Left ventricle myocardium superior (tissue), 1 donor: Measurements from ENCODE around the gene ENTR1. TPM values are rescaled to one million over a fixed set of nuclear protein-coding genes. Genes with fewer than 3 reads are reported as not detected.
A peak's percentile ranks its signal among the peaks of the same experiment; 100 is the strongest.
"Not testable (repeated sequence)": the region's sequence is repeated elsewhere in the genome, so short reads cannot be mapped to it uniquely, and the experiment has no call there.

Source experiments
- ATAC-seq: fragments of 200-7000 bp; cut with Tn5 transposase; one replicate; pipeline ENCODE4 v1.9.1; 2020; ENCODE audit warnings: mild to moderate bottlenecking, moderate library complexity
- DNase-seq: peaks from one replicate; pipeline ENCODE4 v3.0.0-alpha.2; 2020
- intact Hi-C: fragments of 100-400 bp; cut with micrococcal nuclease; formaldehyde crosslinking; loops from one replicate; pipeline ENCODE4 v1.11.0; 2022
- total RNA-seq: library from RNA; stranded (reverse); fragmentation: NEBNext Ultra II Directional; extraction: Animal tissue kit (Norgen Biotek cat#: 25700); gene quantifications from one replicate; pipeline ENCODE4 v1.2.1, GENCODE V29; 2021
- donor health status: DM: no; HTN: yes; CAD: no; lungs with severe emphysema.

ENTR1 gene
- total RNA-seq, 1 donor from 2014 or later, result 23.3 TPM

DNA sequence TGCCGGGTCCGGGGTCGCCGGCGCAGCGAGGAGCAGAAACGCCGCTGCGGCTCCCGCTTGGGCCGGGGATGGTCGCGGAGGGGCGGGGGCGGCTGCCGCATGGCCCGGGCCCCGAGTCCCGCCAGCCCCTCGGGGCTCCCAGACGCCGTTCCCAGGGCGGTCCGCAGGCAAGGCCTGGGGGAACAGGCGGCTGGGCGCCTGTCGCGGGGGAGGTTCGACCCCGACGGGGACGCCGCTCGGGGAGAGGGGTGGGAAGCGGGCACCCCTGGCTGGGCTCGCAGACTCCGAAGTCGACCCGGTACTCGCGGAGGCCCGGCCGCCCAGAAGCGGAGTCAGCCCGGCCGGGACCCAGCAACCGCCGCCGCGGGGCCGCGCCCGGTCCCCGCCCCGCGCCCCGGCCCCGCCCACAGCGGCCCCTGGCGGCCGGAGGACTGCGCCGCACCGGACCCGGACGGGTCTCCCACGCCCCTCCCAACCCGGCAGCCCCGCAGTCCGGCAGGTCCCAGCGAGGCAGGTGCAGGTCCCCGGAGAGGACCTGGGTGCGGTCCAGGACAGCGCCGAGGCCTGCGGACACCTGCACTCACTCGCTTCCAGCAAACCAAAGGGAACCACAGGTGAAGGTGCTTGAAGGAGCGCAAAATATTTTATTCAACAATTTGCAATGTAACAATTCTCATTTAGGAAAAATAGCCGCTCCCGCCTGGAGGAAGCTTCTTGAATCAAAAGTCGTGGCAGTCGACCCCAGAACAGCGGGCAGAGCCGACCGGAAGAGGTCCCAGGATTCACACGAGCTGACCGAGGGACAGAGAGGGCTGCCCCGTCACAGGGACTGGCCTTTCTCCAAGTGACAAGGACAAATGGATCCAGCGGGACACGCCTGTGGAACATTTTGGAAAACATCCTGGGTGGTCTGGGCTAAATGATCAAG, 29.3 kb upstream of the ENTR1 start, which contains the start of gene INPP5E:
Gene INPP5E (minus strand): TSS at position 365 of the 928 bp plus-strand sequence. CDS start 426 bp downstream, outside the sequence.
- DNase-seq (peak; percentile 89), ATAC-seq (peak; percentile 91)
- intact Hi-C loops, result no loop called here

DNA sequence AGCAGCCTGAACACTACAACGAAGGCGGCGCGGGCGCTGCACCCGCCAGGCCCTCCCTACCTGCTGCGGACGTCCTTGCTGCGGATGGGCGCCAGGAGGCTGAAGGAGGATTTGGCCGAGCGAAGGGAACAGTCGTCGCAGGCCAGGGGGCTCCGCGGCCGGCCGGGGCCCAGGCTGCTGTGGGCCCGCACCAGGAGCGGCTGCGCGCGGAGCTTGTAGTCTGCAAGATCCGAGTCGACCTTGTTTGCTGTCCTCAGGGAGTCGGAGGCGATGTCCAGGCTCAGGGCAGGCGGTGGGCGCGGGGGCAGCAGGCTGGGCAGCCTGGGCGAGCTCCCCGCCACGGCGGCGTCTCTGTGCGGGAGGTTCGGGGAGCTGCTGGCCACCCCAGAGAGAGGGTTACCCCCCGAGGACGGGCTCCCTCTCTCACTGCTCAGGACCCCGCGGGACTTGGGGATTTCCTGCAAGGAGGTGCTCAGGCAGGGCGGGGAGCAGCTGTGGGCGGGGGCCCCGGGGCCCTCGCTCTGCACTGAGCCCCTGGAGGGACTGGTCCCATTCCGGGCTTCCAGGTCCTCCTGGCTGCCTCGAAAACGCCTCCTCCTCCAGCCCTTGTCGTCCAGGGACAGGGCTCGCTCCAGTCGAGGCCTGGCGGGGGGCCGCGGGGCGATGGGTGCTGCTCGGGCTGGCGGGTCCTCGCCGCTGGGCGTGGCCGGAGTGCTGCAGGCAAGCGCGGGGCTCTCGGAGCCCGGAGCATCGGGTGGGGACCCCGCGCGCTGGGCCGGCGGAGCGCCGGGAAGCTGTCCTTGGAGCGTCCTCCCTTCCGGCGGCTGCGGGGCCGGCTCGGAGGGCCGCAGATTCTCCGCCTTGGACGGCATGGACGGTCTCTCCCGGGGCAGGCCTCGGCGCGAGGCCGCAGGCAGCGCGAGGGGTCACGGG, 28.4 kb upstream of the ENTR1 start:
- peak; percentile 55 for DNase-seq
- ATAC-seq, result peak; percentile 37
- intact Hi-C loops, result no loop called here

DNA sequence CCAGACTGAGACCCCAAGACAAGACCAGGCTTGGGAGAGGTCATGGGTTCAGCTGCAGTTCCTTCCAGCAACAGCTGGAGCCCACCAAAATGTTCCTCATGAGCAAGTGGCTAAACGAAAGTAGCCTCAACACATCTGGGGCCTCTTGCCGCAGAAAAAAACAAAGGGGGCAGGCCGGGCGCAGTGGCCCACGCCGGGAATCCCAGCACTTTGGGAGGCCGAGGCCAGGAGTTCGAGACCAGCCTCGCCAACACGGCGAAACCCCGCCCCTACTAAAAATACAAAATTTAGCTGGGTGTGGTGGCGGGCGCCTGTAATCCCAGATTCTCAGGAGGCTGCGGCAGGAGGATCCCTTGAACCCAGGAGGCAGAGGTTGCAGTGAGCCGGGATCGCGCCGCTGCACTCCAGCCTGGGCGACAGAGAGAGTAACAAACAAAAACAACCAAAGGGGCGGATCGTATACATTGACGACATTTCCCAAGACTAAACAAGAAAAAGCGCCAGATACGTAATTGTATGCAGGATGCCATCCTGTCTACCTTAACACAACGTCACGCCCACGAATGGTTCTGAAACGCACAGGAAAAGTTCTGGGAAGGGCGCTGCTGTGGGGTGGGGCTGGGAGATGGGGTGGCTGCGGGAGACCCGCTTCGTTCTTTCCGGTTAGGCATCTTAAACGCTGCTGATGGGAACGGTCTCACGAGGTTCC, 27.6 kb upstream of the ENTR1 start:
- DNase-seq (no peak), ATAC-seq (no peak)
- intact Hi-C loops, result no loop called here

DNA sequence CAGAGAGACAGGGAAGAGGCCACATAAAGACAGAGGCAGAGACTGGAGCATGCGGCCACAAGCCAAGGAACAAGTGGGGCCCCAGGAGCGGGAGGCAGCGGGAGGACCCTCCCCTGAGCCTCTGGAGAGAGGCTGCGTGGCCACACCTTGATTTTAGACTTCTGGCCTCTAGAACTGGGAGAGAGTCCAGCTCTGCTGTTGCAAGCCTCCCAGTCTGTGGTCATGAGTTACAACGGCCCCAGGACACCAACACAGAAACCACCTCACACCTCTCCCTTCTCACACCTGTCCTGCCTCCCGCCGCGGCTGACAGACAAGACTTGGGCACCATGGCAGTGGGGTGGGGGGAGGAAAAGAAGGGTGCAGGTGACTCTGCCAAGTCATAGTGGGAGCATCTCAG, 27.0 kb upstream of the ENTR1 start:
- DNase-seq (no peak), ATAC-seq (no peak)
- intact Hi-C loops, result no loop called here

DNA sequence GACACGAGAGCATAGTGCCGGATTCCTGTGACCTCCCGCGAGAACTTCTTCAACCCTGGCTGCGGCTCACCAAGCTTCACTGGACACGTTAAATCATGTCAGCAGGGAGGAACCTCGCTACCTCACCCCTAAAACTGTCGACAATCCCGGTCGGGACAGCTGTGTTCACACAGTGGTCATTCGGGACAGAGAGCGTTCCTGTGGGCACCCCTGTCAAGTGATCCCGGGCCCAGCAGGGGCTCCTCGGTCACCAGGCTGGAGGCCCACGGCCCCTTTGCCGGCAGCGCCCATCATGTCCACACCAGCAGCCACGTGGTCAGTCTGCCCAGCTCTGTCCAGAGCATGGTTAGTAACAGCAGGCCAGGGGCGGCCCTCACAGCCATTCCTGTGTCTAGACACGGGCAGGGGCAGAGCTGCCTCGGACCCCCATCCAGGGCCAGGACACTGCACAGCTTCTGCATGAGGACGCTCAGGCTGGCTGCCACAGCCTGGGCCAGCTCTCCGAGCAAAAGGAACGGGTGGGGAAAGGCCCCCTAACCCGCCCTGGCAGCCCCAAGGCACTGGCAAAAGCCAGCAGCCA, 25.7 kb upstream of the ENTR1 start:
- no peak for DNase-seq
- ATAC-seq, result no peak
- intact Hi-C loops, result no loop called here

DNA sequence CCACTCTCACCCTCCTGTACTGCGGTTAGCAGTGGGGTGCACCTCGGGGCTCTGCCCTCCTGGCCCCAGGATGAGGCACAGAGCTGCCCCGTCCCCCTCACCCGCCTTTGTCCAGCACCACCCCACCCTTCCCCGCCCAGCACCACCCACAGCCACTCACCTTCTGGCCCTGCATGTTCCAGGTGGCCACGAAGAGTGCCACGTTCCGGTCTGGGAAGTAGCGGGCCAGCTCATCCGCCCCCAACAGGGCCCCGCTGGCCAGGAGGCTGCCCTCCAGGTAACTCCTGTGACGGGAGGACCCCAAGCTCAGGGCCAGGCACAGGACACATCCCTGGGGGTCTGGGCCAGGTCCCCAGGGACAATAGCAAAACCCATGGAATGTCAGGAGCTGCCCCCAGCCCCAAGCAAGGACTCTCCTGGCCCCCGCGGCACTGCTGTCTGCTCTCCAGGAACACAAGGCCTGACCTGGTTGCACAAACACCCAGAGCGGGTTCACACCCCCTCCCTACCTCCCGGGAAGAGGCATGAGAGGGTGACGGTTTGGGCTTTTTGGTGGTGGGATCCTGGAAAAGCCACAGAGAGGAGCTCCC, 24.3 kb upstream of the ENTR1 start:
- no peak for ATAC-seq
- intact Hi-C loops, result no loop called here
- DNase-seq, result no peak

DNA sequence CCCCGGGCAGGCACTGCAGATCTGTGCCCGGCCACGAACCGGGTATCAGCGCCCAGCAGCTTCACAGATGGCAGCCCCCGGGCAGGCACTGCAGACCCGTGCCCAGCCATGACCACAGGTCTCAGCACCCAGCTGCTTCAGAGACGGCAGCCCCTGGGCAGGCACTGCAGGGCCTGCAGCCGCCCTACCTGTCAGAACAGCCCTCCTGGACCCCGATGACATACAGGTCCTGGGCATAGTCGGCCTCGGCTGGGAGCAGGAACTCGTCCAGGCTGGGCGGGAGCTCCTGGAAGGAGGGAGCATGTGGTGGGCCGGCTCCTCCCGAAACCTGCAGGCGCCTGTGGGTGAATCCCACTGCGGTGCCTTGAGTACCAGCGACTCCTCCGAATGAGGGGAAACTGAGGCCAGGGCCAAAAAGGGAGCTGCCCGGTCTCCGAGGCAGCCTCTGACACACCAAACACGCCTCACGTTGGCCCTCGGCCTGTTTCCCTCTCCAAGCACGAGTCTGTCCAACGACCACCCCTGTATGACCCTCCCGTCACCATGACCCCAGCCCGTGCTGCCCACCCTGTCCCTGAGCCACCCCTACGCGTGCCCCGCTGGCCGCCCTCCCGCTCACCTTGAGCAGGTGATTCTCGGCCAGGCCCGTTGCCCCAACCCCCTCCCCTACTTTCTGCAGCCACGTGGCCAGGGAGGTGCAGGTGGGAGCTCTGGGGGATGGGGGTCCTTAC, 23.6 kb upstream of the ENTR1 start:
- ATAC-seq, result no peak

DNA sequence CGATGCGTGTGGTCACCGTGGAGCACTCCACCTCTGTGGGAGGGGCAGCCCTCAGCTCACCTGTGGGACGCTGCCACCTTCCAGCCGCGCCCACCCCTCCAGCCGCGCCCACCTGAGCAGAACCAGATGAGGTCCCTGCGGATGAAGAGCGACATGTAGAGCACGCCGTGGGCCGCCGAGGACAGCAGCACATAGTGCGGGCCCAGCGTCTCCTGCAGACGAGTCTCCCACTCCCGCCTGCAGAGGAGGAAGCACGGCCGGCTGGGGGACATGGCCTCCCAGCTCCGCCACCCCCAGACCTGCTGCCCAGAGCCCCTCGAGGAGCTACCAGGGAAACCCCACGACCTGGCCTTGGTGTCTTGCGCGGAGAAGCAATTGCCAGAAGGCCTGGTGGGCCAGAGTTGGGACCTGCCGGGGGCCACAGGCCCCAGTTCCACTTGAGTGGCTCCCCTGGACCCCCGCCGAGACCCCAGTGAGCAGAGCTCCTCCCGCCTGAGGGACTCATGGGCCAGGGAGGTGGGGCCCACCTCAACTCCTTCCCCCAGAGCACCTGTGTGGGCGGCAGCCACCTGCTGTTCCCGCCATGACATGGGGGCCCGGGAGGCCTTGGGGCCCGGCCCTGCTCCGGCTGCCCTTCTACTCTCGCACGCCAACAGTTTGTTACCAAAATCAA, 22.8 kb upstream of the ENTR1 start:
- intact Hi-C loops, result no loop called here
- ATAC-seq (no peak), DNase-seq (no peak)

More for the DNA sequence above, 23.6 kb upstream of the ENTR1 start:
- intact Hi-C loops, result no loop called here
- DNase-seq, result no peak

DNA sequence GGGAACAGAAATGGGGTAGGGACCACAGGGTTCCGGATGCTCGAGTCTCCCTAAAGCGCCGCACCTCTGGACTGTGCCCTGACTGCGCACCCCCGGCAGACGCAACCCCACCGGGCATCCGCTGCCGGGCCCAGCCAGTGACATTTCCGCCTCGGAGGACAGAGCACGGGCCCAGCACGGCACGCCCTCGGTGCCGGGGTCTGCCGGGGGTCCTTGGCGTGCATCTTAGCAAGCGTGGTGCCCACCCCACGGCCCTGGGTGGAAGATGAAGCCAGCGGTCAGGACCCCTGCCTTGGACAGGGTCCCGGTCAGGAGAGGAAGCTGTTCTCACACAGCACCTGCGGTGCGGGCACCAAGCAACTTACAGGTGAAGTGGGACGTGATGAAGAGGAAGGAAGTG, 22.2 kb upstream of the ENTR1 start:
- intact Hi-C loops, result no loop called here
- ATAC-seq, result no peak
- no peak for DNase-seq

DNA sequence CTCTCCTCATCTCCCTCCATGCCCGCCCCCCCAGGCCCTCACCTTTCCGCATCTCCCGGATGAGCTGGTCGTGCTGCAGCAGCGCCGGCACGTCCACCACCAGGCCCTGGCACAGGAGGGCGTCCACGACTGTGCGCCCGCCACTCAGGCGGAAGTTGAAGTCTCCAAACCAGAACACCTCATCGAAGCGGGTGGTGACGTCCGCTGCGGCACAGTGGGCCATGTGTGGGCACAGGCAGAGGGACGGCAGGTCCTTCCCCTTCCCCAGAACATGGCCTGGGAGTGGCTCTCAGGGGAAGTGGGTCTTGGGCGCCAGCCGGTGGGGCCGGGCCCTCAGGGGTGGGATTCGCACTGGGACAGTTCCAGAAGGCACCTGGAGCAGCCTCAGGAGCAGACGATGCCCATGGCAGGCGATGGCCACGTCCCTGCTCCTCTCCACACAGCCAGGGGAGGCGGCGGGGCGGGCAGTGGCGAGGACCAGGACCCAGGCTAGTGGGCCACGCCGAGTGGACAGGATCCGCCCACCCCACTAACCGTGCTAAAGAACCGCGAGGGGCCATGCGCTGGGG, 21.5 kb upstream of the ENTR1 start:
- intact Hi-C loops, result no loop called here
- DNase-seq, result no peak
- no peak for ATAC-seq

DNA sequence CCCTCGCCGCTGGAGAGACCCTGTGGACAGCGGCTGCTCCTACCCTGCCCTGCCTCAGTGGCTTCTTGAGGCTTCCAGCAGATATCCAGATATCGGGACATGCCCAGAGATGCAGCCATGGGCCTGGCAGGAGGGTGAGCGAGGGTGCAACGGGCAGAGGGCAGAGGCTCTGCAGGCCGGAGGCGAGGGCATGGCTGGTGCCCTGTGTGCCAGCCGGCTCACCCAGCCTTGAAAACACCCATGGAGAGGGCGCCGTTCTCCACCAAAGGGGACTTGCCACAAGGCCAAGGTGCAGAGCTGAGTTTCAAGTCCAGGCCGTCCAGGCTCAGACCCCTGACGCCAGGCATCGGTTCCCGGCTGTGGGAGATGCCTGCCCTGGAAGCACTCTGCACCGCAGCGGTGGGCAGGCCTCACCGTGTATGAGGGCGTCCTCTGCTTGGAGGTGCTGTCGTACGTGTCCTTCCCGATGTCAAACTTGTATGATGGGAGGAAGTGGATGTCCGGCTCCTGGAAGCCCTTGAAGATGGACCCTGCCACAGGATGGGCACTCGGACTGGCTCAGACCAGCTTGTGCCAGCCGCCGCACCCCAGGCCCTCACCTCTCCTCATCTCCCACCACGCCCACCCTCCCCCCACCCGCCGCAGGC, 20.3 kb upstream of the ENTR1 start:
- intact Hi-C loops, result no loop called here
- ATAC-seq (no peak), DNase-seq (no peak)

DNA sequence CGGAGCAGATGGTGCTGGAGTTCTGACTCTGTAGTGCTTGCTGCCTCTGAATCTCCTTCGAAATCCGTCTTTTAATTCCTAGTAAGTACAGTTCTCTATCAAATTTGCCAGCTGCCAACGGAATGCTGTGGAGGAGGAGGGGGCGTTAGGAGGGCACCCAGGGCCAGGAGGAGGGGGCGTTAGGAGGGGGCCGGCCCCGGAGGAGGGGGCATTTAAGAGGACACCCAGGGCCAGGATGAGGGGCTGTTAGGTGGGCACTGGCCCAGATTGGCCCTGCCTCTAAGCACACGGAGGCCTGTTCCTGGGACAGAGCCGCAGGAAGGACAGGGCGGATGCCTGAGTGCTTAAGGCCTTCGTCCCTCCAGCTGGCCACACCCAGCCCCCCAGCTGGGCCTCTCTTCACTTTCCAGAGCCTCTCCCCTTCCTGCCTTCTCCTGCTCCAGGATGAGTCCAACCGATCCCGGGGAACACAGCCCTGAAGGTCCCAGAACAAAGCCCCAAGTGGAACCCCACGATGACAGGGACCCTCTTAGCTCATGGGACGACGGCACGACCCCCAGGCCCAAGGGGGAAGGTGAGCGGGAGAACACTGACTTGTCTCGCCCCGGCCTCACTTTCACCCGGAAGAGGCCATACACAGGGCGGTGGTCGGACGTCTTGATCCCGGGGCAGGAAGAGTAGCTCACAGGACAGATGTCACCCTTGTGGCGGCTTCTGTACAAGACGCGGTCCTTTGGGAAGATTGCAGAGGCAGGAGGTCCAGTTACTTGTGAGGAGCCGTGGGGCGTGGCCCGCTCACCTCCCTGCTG, 19.5 kb upstream of the ENTR1 start:
- no peak for DNase-seq
- intact Hi-C loops, result no loop called here
- ATAC-seq, result peak; percentile 51

DNA sequence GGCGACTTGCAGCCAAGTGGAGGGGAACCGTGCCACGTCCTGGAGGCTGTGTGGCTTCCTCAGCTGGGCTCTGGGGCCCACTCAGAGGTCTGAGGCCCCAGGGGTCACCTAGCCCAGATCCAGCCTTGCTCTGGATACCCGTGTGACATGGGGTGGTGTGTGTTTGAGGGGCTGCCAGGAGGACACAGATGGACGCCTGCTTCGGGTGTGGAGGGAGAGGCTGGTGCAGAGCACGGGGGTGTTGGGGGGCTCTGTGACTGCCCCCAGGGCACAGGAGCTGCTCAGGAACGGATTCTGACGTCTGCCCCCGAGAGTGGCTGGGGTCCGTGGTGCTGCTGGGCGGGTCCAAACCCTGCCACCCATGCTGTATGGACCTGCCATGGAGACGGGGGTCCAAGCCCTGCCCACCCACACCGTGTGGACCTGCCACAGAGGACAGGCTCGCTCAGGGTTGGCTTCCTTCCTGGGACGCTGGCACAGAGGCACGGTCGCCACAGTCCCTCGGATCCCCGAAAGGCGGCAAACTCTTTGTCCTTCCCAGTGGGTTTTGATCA, 18.7 kb upstream of the ENTR1 start:
- intact Hi-C loops, result no loop called here
- no peak for DNase-seq
- peak; percentile 12 for ATAC-seq

DNA sequence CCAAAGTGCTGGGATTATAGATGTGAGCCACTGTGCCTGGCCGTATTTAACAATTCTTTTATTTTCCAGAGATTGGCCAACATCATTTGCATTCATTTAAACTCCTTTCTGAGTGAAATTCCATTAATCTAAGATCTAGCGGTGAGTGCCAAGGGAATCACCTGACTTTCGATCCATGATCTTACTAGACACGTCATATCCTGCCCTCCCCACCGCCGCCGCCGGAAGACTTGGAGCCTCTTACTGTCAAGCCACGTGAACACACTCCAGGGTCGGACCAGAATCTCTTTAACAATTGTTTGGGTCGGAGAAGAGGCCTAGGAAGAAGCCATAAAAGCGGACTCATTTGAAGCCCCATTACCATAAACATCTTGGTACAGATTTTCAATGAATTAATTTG, 16.4 kb upstream of the ENTR1 start:
- intact Hi-C loops, result no loop called here
- ATAC-seq (no peak), DNase-seq (no peak)

DNA sequence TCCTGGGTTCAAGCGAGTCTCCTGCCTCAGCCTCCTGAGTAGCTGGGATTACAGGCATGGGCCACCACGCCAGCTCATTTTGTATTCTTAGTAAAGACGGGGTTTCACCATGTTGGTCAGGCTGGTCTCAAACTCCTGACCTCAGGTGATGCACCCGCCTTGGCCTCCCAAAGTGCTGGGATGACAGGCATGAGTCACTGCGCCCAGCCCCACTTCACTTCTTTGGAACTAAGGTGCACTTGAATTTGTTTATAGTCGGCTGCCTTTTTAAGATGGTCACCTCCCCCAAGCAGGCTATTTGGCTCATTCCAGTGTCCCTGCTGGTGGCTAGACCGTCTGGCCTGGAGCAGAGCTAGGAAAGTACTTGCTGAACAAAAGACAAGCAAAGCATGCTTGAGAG, 15.0 kb upstream of the ENTR1 start:
- intact Hi-C loops, DNase-seq, ATAC-seq: not testable (repeated sequence)
